Adrenal gland (tissue), 5 donors: ENCODE results near the gene SLAMF7.

Experiments
- CTCF ChIP-seq, 6 experiments: fragments of 450-650 bp in 4 of 6; fragments of 200-600 bp in 2 of 6; sonication (generic) in 1 of 6; IDR thresholded peaks; 1 replicate in 5 of 6; 2 replicates in 1 of 6; pipeline versions ENCODE4 v1.5.1 to v1.8.0; 2016 to 2021; ENCODE audit warnings: antibody characterized with exemption in 6 of 6, mild to moderate bottlenecking in 2 of 6, moderate library complexity in 1 of 6
- POLR2A ChIP-seq, 2 donors: fragments of 450-650 bp; IDR thresholded peaks; one replicate each; pipeline ENCODE4 v1.6.1; 2017; ENCODE audit warnings: antibody characterized with exemption in 2 of 2, mild to moderate bottlenecking in 2 of 2, moderate library complexity in 1 of 2
- donor health status: DM: no; HTN: no; CAD: no.

- TF ChIP-seq POLR2A (IDR thresholded peaks at IDR 0.05) (no peak), CTCF (IDR thresholded peaks at IDR 0.05) (no peak)
Observed at GRCh38 chr1:160745551-160745950, 6.5 kb downstream of the SLAMF7 start.
